Hematopoietic multipotent progenitor cell treated with erythropoietin and hydrocortisone succinate and interleukin-3 and kit ligand, for 15 days (in vitro differentiated cells): ENCODE data around the gene GINS2.

Experiments
- DNase-seq: peaks from one replicate; pipeline ENCODE4 v3.0.0-alpha.2; 2015; ENCODE audit warnings: low spot score

The GINS2 gene

GRCh38 chr16:85639529-85640253 lies 49.1 kb downstream of the GINS2 start:
- no peak for DNase-seq

- DNase-seq: no peak
Measured at GRCh38 chr16:85638695-85639409, 49.9 kb downstream of the GINS2 start.

GRCh38 chr16:85637808-85638647 lies 50.7 kb downstream of the GINS2 start:
- DNase-seq: no peak

- no peak for DNase-seq
Measured at GRCh38 chr16:85637061-85637807, 51.5 kb downstream of the GINS2 start.

GRCh38 chr16:85636234-85636812 lies 52.4 kb downstream of the GINS2 start:
- no peak for DNase-seq

GRCh38 chr16:85635545-85636140 lies 53.1 kb downstream of the GINS2 start:
- DNase-seq: no peak

- DNase-seq: no peak
Measured at GRCh38 chr16:85634747-85635544, 53.8 kb downstream of the GINS2 start.

GRCh38 chr16:85633888-85634287 lies 54.9 kb downstream of the GINS2 start:
- no peak for DNase-seq

GRCh38 chr16:85633438-85633743 lies 55.4 kb downstream of the GINS2 start:
- no peak for DNase-seq

GRCh38 chr16:85632709-85633437 lies 55.9 kb downstream of the GINS2 start:
- no peak for DNase-seq

GRCh38 chr16:85631802-85632393 lies 56.9 kb downstream of the GINS2 start:
- DNase-seq: no peak

- no peak for DNase-seq
Measured at GRCh38 chr16:85631230-85631629, 57.5 kb downstream of the GINS2 start.

- no peak for DNase-seq
Measured at GRCh38 chr16:85629853-85630252, 58.9 kb downstream of the GINS2 start.

- DNase-seq: no peak
Measured at GRCh38 chr16:85629326-85629725, 59.4 kb downstream of the GINS2 start.

- no peak for DNase-seq
Measured at GRCh38 chr16:85628645-85629044, 60.1 kb downstream of the GINS2 start.

GRCh38 chr16:85628265-85628556 lies 60.5 kb downstream of the GINS2 start:
- no peak for DNase-seq

- no peak for DNase-seq
Measured at GRCh38 chr16:85627526-85628264, 61.1 kb downstream of the GINS2 start.

- DNase-seq: no peak
Measured at GRCh38 chr16:85627089-85627488, 61.7 kb downstream of the GINS2 start.
